DMS153 treated with DMSO at 0.1 percent for 48 hours (cell line): ENCODE results near the gene PLA2G6.

Experiments used
- DNase-seq: peaks from one replicate; lab custom pipeline; 2025; ENCODE audit not compliant: unreplicated experiment; lab: John Stamatoyannopoulos, UW

PLA2G6 gene, protein sequence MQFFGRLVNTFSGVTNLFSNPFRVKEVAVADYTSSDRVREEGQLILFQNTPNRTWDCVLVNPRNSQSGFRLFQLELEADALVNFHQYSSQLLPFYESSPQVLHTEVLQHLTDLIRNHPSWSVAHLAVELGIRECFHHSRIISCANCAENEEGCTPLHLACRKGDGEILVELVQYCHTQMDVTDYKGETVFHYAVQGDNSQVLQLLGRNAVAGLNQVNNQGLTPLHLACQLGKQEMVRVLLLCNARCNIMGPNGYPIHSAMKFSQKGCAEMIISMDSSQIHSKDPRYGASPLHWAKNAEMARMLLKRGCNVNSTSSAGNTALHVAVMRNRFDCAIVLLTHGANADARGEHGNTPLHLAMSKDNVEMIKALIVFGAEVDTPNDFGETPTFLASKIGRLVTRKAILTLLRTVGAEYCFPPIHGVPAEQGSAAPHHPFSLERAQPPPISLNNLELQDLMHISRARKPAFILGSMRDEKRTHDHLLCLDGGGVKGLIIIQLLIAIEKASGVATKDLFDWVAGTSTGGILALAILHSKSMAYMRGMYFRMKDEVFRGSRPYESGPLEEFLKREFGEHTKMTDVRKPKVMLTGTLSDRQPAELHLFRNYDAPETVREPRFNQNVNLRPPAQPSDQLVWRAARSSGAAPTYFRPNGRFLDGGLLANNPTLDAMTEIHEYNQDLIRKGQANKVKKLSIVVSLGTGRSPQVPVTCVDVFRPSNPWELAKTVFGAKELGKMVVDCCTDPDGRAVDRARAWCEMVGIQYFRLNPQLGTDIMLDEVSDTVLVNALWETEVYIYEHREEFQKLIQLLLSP

DNA sequence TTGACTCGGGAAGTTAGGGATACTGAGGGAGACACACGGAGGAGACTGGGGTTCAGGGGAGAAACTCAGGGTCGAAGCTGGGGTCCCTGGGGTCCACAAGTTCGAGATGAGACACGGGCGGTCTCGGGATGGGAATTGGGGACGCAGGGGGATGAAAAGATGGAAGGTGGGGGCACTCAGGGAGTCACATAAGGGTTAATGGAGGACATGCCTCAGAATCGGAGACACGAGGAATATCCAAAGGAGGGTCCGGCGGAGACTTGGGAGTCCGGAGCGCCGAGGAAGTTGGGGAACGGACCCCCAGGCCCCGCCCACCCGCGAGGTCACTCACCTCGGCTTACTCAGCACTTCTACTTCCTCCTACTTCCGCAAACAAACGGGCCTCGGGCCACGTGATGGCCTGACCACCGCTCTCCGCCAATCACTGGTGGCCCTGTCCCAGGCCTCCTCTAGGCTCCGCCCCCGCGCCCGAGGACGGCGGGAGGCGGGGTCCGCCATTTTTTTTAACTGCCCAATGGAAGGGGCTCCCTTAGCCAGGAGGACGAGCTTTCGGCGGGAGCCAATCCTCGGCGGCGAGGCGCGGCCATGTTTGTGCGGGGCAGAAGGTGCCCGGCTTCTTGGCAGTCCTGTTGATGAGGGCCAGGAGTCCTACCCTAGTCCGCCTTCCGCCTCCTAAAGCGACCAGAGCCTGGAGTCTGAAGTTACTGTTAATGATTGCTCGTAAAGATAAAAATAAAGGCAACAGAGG, at the start of gene PLA2G6:
PLA2G6 (minus strand) TSS at position 378 of the 748 bp plus-strand sequence. CDS start 12,404 bp downstream, outside the sequence.
- DNase-seq: peak; percentile 99

DNA sequence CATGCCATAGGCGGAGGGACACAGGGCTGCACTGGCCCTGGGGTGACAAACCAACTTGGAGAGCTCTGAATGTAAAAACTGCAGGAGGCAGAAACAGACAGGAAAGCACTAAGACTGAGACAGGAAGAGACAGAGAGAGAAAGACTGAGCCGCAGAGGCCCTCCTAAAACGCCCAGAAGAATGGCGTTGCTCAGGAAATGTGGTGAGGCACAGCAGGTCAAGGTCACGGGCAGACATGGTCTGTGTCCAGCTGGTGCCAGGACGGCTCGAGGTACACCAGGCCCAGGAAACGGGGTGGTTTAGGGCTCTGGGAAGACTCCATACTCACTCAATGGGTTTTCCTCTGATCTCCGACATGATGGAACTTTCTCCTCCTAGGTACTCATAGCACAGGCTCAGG, 49.3 kb upstream of the PLA2G6 start:
- no peak for DNase-seq

DNA sequence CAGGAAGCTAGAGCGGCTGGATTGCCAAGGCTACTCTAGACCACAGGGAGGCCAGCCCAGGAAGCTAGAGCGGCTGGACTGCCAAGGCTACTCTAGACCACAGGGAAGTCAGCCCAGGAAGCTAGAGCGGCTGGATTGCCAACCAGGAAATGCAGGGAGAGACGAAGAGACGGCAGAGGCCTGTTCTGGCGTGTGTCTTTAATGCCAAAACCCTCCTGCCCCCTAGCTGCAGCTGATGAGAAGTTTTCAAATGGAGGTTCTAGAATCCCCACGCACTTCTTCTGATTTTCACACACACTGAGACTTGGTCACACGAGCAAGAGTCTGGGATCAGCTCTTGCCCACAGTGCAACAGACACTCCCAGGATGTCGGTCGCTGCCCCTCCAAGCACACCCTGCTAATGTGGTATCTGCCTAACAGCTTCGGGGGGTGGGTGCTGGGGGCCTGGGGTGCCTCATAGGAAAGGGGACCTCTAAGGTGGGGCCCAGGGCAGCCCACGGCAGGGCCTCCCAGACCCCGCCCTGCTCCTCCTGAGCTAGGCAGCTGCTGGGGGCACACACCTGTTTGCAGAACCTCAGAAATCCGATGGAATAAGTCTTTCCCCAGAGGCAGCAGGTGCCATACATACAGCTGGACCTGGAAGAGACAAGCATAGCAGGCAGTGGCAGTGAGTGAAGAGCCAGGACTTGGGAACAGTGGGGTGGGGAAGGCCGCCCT, 48.6 kb upstream of the PLA2G6 start:
- DNase-seq: peak; percentile 54

DNA sequence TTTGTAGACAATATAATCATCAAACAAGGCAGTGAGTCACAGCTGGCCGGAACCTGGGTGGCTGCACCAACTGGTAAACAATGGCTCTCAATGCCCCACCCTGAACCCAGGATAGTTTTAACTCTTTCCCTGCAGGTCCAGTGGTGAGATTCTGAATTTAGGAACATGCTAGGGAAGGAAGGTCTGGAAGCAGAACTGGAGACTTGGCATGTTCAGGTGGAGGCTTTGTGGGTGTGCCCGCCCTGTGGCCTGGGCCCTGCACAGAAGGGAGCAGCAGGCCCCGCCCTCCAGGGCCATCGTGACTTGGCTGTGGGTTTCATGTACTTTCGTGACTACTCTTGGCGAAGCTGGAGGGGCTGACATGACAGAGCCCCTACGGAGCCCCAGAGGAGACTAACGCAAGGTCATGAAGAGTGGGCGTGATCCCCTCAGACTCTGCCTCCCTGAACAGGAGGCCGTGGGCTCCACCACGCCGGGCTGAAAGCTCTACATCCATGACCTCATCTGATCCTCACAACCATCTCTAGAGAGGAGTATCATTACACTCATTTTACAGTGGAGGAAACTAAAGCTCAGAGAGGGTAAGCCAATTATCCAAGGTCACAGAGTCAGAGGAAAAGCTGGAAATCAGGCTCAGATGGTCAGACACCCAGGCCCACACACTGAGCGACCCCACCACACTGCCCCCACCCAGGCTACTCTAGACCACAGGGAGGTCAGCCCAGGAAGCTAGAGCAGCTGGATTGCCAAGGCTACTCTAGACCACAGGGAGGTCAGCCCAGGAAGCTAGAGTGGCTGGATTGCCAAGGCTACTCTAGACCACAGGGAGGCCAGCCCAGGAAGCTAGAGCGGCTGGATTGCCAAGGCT, 47.5 kb upstream of the PLA2G6 start:
- DNase-seq: no peak

DNA sequence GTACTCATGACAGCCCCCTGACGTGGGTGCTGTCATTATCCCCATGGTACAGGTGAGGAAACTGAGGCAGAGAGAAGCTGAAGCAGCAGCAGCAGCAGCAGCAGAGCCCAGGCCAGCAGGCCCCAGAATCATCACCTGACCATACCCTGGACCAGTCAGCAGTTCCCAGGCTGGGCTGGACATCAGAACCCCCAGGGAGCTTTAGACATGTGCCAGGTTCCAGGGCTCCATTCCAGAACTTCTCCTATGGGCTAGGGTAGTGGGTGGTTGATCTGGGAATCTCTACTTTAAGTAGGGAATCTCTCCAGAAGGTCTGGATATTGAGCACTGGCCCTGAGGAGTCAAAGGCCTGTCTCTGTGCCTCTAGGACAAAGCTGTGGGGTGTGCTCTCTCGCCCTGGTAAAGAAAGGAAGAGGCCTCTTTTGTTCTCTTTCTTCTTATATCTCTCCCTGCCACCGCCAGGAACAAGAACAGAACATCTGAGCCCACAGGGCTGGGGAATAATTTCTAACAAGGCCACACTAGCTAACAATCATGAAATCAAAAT, 46.8 kb upstream of the PLA2G6 start:
- no peak for DNase-seq

DNA sequence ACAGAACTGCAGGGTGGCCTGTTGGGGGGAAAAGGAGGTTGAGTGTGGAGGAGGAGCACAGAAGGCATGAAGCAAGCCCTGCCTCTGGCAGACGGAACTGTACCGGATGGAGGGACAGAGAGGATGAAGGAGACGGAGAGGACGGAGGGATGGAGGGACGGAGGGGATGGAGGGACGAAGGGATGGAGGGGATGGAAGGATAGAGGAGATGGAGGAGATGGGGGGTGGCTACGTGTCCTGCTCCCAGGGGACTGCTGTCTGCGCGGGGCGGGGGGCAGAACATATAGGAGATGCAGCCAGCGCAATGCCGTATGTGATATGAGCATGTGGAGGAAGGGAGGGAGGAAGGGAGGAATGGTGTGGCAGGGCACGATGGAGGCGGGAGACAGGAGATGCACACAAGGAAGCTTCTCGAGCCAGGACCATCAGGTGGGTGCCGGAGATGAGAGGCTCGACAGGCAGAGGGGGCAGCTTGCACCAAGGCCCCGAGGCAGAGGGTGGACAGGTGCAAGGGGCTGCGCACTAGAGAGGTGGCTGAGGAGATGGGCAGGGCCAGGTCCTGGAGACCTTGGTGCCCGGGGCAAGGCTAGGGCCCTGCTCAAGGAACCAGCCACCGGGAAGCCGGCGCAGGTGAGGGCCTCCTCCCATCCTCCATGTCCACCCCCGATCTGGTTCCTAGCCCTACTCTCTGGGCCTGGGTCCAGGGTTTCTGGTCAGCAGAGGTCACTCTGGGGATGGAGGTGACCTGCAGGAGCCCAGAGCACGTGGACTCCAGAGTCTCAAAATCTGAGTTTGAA, 45.4 kb upstream of the PLA2G6 start:
- DNase-seq: no peak

DNA sequence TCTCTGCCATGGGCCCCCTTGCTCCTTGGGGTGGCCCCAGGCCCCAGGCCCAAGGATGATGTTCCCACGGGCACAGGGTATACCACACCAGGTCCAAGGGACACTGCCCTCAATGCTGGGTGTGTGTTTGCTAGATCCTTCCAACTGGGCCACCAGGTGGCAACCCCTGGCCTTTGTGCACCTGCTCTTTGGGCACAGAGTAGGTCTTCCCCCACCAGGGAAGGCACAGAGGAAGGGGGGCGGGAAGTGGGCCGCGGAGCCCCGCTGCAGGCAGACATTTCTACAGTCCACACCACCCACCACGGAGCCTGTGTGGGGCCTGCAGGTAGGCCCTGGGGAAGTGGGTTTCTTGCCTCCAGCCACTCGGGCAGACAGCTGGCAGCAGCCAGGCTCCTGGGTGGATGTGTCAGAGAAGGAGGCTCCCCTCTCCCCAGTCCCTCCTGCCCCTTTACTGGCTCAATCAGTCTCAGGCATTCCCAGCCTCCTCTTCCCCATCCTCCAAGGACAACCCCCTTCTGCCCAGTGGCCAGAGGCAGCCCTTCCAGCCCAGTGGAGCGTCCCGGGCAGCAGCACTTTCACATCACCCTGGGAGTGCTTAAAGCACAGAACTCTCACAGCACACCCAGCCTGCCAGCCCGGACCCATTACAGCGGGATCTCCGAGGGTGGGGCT, 41.8 kb upstream of the PLA2G6 start:
- DNase-seq: no peak

DNA sequence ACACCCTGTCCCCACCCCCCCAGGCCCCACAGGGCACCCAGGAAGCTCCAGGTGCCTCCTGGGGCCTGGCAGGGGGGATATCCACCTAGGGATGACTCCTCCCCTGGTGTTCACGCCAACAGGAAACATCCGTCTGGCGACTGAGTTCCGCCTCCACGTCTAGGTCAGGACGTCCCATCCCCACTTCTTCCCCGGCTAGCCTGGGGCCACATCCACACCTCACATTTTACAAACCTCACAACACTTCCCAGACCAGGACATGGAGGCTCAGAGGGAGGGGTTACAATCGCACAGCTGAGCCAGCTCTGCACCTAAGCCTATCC, 41.1 kb upstream of the PLA2G6 start:
- no peak for DNase-seq

DNA sequence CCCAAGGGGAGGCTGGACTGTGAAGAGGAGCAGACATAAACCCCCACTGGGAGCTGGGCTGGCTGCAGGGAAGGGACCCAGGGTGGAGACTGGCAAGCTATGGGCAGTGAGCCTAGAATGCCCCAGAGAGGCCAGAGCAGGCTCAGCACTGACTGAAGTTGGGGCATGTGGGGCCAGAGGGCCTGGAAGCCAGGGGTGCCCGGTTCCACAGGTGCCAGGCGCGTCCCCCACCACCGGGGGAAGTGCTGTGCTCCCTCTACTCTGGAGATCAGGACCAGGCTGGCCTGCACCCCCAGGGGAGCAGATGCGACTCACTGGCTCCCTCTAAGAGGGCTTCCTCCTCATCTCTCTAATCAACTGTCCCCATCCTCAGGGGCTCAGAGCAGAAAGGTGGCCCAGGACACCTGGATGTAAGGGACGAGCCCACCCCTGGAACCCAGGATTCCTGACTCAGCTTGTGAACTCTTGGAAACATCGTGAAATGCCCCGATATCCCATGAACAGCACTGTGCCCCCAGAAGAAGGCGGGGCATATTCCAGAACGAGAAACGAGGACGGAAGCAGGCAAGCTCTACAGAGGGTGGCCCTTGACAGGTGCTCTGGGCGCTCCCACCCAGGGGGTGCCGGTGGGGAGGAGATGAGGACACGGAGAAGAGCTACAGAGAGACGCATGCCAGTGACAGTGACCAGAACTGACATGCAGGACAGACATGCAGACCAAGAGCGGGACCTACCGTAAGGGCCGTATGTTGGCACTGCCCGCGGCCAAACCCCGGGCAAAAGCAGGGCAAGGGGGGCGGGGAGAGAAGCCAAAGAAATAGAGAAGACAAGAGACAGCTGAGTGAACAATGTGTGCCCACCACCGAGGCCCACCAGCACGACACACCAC, 40.5 kb upstream of the PLA2G6 start:
- DNase-seq: no peak

DNA sequence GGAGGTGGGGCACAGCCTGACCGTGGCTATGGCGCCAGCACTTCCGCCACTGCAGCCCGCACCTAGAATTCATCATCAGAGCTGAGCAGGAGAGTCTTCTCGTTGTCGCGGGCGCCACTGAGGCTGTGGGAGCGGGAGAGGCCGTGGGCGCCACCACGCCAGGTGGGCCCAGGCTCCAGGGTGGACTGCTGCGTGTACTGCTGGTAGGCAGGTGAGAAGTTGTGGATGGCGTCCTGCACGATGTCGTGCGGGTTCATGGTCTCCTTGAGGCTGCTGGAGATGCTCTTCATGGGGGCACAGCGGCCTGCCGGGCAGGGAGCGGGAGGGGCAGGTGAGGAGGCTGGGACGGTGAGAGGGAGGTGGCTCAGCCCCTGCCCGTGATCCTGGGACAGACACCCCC, 39.8 kb upstream of the PLA2G6 start:
- no peak for DNase-seq

DNA sequence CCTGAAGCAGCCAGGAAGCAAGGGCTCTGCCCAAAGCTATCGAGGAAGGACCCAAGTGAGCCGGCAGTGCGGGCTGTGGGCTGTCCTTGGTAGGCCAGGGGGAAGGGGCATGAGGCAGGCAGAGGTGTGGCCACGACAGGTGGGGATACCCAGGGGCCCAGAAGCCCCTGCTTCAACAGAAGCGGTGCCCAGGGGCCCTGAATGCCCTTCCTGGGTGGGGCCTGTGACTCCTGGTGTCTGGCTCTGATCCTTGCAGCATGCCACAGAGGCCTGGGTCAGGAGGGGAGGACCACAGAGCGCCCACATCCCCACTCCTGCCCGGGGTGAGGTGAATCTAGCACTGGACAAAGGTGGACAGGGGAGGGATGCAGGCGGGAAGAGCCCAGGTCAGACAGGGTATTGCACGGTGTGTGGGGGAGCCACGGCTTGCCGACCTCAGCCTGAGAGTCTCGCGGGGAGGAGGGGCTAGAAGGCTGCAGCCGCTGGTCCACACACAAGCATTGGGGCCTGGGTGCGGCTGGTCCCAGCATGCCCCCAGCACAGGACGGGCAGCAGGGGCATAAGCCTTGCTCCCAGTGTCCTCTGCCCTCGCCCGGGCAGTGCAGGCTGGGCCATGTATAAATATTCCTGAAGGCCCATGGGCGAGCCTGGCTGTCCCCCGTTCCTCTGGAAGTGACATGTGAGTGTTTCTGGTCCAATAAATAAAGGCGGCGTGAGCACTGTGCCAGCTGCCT, 39.2 kb upstream of the PLA2G6 start:
- no peak for DNase-seq

DNA sequence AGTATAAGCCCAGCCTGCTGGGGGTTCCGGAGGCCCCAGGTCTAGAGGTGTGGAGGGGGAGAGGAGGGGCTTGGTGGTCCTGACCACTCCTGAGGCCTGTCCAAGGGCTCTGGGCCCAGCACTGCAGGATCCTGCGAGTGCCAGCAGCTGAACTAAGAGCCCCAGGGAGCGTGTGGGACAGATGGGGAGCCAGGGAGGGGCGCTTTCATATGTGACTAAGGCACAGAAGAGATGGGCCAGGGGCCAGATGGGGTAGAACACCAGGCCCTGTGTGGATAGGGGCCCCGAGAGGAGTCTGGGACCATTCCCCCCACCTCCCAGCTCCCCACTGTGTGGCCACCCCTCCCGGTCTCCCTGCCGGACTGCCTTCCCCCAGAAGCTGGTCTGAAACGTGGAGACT, 38.5 kb upstream of the PLA2G6 start:
- DNase-seq: no peak

DNA sequence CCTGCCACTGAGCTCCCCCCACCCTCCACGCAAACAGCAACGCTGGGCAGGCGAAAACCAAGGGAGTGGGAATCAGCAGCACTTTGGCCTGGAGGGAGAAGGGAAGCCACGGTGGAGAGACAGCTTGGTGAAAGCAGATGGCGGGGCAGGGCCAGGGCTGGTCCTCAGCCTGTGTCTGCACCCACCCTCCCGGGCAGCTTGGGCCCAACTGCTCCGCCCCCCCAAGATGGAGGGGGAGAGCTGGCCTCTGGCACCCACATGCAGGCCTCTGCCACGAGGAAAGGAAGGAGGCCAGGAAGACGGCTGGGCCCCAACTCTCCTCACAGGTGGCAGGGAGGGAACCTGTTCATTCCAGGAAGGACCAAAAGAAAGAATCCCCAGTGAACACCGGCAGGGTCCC, 38.0 kb upstream of the PLA2G6 start:
- DNase-seq: no peak

DNA sequence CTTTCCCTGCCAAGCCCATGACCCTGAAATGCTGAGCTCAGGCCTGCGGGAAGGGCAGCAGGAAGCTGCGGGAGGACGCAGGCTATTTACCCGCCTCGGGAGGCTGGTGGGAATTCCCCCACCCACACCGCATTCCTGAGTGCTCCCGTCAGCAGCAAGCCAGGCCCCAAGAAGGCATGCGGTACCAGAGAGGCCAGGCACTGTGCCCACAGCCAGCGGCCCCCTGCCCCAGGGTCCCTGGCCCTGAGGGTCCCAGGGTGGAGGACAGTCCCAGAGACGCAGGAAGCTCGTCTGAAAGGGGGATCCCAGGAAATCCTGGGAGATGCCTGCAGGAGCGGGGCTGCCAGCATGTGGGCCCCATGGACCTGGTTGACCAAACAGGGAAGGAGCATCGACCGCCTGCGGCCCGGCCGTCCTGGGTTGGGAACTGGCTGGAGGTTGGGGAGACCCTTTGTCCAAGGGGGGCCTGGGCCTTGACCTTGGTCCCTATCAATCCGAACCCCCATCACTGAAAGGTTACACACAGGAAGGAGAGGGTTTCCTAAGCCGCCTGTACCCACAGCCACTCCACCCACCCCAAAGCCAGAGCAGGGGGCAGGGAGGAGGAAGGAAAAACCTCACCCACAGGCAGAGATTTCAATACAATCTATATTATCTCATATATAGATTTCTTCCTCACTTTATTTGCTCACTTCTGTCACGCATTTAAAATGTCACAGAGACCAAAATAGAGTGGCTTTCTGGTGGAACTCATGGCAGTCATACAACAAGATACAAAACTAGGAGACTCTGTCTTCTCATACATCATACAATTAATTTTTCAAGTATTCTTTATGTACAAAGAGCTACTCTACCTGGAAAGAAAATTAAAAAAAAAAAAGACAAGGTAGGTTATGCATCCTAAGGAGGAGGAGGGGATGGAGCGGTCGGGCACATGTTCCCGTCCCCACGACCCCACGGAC, 37.3 kb upstream of the PLA2G6 start:
- DNase-seq: no peak

DNA sequence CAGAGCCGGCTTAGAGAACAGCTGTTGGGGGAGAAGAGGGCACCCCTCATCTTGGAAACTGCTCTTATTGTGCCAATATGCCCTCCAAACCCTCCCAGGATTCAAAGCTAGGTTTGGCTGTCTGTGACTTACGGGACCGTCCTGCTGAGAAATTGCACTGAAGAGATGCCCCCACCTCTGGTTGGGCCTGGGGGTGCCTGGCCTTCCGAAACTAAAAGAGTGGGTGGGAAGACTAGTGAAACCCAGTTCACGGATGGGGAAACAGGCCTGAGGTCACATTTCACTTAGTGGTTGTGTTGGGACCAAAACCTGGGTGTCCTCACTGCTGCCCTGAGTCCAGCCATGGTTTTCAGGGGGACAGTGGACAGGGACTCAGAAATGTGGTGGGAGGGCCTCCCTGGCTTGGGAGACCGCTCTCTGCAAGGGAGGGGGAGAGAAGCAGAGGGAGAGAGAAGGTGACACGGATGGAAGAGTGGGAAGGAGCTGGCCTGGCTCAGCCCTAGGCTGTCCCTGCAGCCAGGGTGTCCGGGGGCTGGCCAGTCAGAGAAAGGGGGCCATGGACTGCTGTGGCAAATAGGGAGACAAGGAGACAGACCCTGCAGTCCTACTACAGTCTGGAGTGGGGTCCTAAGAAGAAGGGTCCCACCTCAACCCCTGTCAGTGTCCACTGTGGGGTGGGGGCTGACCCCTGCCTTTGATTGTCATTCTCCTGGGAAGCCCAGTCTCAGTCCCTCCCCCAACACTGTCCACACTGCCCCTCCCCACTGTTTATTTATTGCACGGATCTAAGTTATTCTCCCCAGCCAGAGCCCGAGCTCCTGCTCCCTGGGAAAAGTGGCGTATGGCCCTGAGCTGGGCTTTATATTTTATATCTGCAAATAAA, 33.8 kb upstream of the PLA2G6 start:
- no peak for DNase-seq
